ENCODE measurements around the gene RHBDL3. TPM values are rescaled to one million over a fixed set of nuclear protein-coding genes. Genes with fewer than 3 reads are reported as not detected.
A peak's percentile ranks its signal among the peaks of the same experiment; 100 is the strongest.

RHBDL3 gene
- total RNA-seq, 1 experiment from 2014 or later, result 2.9 TPM

DNA sequence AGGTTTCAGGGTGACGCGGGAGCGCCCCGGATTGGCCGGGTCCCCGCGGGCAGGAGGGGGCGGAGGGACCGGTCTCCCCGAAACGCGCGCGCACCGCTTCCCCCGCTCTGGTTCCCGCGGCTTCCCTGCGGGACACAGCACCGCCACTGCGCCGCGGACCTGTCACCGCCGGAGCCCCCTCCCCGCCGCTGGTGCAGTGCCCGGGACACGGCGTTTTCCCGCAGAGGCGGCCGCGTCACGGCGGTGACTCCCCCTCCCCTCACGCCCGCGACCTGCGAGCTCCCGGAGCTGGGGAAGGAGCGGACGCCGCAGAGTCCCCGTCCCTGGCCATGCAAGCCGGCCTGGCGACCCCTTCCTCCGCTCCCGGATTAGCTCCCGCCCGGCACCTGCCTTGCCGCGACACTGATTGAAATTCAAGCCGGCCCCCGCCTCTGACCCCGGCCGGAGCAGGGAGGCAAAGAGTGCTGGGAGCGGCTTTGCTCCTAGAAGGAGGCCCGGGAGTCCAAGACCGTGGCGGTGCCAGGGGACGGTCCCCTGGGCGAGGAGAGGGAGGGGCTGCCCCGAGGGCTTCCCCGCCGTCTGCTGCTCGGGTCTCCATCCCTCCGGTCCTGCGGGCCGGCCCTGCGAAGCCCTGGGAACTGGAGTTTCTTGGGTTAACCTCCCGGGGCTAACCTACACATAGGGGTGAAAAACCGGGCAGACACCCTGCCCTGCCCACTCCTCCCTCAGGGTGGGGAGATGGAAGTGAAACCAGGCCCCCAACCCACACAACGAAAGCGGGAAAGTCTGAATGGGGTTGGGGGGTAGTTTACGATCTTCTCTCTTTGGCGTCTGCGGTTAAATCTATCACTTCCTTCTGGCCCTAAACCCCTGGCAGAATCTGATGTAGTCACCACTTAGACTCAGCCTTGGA, 1.0 kb downstream of the RHBDL3 start:
- no peak for DNase-seq (ENCODE audit: low spot score)

DNA sequence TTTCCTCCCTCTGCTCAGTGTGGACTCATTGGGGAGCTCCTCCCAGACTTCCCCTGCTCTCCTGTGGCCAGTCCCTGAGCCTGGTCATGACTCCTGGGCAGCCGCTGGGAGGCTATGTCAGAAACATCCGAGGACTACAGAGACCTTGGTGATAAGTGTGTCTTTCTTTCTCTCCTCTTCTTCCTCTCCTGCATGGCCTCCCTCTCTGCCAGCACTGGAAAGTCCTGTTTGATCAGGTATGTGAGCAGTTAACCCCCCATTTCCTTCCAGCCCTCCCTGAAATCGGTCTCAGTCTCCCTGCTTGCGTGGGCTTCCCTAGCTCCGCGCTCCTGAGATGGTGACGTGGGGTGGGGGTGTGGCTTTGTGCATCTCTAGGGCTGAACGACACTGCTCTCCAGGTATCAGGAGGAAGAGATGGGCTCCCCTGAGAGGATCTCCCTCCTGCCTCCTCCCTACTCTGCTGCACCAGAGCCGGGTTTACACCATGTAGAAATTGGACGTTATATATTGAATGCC, 2.1 kb downstream of the RHBDL3 start:
- no peak for DNase-seq (ENCODE audit: low spot score)

DNA sequence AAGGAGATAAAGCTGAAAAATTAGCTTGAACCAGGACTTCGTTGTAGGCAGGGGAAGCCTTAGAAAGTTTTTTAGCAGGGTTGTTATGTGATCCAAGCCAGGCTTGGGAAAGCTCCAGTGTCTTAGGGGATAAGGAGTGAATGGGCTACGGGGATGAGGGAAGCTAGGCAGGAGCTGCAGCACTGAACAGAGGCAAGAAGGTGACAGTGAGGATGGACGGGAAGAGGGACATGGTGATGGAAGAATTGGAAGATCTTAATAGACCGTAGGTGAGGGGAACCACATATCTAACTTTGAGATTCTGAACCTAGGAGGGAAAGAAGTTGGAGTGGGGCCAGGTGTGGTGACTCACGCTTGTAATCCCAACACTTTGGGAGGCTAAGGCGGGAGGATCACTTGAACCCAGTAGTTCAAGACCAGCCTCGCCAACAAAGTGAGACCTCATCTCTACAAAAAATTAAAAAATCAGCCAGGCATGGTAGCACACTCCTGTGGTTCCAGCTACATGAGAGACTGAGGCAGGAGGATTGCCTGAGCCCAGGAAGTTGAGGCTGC, 3.2 kb downstream of the RHBDL3 start:
- DNase-seq (ENCODE audit: low spot score), result no peak

DNA sequence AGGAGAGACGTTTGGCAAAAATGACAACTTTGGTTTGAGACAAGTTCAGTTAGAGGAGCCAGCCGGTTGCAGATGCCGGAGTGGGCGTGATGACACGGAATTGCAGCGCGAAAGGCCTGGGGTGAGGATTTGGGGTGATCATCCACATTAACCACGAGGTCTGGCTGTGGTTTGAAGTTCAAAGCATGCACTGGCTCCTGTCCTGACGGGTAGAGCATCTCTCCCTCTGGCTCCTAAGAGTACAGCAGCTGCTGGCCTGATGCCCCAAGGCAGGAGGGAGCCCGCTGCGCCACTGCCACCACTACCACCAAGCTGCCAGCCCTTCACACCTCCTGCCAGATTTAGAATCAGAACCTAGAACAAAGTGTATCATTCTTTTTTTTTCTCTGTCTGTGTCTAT, 3.7 kb downstream of the RHBDL3 start:
- no peak for DNase-seq (ENCODE audit: low spot score)

DNA sequence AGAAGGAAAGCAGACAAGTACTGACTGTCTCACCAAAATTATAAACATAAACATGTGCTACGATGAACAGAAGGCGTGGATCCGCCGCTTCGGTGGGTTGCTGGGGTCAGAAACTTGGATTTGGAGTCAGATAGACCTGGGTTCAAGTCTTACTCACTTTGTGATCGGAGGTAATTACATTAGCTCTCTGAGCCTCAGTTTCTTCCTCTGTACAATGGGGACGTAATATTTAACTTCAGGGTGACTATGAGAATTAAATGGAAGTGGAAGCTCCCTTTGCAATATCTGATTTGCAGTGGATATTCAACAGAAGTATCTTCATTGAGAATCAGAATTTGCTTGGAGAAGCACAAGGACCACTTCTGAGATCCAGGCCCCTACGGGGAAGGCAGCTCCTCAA, 6.2 kb downstream of the RHBDL3 start:
- DNase-seq (ENCODE audit: low spot score), result no peak

DNA sequence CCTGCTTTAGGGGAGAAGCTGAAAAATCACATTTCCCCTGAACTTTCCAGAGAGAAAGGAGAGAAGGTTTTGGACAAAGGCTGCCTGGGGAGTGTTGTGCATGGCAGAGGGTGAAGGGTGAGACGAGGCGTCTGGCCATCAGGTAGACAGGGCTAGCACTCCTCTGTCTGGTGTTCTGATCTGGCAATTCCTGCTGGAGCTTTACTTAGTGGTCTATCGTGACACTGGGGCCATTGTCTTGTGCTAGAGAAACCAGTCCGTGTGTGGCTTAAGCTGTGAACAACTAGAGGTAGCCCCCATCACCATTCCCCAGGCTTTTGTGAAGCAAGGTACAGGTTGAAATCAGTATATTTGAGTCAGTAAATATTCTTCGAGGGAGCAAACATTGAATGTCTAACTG, 8.5 kb downstream of the RHBDL3 start:
- no peak for DNase-seq (ENCODE audit: low spot score)

DNA sequence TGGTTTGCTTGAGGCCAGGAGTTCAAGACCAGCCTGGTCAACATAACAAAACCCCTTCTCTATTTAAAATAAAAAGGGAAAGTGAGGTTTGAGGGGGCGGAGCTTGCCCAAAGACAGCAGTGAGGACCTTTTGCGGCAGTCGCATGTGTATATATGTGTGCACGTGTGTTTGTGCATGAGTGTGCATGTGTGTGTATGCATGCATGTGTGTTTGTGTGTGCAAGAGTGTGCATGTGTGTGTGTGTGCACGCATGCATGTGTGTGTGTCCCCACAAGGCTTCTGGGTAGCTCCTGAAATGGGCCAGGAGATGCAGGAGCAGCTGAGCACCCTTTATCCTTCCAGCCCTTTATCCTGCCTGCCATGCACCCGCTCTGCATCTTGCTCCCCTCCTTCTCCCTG, 9.0 kb downstream of the RHBDL3 start:
- no peak for DNase-seq (ENCODE audit: low spot score)

DNA sequence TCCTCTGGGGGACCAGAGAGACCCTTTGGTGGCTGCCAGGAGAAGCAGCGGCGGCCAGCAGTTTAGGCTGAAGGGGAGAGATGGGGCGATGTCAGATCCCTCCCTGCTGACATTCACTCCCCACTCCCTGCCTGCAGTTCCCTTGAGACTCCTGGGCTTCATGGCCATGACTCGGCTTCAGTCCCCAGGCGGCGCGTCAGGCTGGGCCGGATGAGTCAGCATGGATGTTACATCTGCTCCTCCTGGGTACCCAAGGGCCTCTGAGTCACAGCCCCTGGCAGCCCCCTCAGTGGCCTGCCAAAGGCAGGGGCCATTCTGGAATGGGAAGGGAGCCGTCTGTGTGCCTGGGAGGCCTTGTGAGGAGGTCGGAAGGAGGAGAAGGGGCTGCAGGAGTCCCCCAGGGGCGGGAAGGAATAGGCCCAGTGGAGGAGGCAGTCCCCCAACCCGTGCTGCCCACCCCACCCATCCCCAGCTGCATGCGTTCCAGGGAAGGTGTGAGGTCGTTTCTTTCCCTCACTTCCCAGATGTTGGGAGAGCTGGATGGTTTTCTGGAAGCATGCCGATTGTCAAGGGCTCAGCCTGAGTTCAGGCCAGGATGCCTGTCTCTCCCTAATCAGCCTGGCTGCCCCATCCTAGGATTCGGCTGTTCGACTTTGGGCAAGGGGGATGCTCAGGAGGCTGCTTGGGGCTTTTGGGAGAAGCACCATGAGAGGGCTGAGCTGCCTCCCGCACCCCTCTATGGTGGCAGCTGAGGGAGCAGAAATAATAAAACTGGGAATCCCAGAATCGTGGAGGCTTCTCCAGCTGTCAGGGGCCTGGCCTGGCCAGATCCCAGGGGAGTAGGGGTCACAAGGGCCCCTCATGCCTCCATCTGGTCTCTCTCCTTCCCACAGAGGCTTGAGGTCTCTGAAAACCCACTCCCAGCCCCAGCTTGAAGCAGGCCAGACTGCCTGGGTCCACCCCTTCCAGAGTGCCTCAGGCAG, 9.7 kb downstream of the RHBDL3 start:
- peak; percentile 88 for DNase-seq (ENCODE audit: low spot score)

DNA sequence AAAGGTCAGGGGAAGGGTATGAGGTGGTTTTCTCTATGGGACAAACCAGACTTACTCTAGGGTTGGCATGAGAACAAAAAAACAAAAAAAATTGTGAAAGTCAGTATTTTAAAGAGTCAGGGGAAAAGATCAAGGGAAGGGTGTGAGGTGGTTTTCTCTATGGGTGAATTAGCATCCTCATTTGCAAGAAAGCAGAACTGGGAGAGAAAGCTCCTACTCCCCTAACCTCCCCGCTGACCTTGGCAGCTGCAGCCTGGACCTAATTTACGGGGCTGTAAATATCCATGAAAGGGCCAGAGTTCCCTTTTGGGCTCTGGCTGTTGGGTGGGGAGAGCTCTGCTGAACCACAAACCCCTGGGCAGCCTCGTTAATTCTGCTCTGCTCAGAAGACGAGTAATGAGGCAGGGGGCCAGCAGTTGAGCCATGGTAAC, 10.6 kb downstream of the RHBDL3 start:
- DNase-seq (ENCODE audit: low spot score), result no peak

DNA sequence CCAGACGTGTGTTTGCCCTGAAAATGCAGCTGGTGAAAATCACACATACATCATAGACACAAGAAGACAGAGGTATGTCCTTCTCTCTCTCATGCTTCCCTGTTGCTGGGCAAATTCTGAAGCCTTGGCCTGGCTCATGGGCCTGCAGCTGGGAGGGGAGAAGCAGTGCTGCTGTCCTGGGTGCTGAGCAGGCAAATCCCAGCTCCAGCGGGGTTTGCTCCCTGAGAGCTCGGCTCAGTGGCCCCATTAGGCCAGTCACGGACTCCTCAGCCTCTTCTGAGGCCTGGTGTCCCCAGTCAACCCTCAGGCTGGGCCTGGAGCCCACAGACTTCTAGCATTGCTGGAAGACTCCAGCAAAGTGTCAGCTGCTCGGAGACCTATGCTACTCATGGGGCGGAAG, 11.7 kb downstream of the RHBDL3 start:
- DNase-seq (ENCODE audit: low spot score), result no peak

DNA sequence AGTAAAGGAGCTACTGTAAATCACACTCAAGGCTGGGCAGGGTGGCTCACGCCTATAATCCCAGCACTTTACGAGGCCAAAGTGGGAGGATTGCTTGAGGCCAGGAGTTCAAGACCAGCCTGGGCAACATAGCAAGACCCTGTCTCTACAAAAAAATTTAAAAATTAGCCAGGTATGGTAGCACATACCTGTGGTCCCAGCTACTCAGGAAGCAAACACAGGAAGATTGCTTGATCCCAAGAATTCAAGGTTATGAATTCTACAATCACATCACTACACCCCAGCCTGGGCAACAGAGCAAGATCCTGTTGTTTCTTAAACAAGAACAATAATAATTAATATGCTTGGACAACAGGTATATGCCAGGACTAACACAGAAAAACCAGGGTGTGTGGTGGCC, 13.2 kb downstream of the RHBDL3 start:
- DNase-seq (ENCODE audit: low spot score), result no peak

DNA sequence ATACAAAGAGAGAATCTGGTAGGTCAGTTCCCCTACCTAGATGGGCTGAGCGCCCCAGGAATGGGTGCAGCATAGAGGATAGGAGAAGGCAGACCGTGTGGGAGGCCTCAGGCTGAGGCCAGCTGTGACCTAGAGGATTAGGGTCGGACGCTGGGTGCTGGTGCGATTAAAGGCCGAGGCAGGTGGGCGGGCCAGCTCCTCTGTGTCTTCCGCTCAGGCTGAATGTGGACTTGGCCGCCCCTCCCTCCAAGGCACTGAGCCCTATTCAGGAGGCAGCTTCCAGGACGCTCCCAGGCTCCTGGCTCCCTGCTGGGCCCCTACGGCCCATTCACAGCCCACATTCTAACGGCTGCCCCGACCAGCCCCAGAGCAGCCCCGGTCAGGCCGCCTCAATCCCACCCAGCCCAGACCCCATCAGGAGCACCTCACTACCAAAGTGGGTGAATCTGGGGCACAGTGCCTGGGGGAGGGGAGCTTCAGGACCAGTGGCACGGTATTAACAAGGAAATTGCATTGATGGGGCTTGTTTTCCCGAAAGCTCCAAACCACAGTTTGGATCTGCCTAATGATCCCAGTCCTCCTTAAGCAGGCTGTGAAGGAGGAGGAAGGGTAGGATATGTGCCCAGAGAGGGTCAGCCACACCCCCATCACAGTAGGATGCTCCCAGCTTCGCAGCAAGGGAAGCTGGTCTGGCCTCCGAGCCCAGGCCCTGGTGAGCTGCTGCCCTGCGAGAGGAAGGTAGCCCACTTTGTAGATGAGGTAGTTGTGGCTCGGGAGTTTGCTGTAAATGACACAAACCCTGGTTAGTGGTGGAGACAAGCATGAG, 14.5 kb downstream of the RHBDL3 start:
- DNase-seq (ENCODE audit: low spot score), result no peak

DNA sequence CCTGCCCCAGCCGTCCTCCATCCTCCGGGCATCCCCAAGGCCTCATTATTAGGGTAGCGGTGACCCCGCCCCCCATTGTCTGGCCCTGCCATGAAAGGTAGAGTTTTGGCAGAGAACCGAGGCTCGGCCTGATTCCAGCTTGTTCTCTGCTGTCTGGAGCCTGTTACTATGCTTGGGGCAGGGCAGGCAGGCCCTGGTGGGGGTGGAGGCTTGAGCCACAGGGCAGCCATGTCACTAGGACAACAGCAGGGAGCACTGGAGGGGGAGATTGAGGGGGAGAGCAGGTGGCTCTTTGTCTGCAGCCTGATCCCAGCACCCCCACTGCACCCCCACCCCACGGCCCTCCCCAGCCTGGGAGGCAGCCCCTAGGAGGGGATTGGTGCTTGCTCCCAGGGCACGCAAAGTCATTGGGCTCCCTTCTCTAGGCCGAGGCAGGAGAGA, 15.4 kb downstream of the RHBDL3 start:
- DNase-seq (ENCODE audit: low spot score), result no peak

DNA sequence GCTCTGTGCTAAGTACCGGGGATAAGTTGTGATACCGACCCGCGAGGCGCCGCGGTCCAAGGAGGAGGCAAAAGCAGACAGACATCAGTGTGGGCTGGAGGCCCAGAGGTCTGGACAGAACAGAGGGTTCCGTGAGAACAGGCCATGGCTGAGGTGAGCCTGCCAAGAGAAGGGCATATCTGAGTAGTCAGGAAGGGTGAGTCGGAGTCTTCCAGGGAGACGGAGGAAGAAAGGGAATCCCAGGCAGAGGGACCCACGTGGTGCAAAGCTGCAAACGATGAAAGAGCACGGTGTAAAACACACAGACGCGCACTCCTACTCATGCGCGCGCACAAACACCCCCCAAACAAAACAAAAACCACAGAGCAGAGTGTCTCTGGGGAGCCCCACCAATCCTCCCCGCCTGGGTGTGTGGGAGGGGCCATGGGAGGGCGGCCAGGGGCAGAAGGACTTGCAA, 18.1 kb downstream of the RHBDL3 start:
- no peak for DNase-seq (ENCODE audit: low spot score)

DNA sequence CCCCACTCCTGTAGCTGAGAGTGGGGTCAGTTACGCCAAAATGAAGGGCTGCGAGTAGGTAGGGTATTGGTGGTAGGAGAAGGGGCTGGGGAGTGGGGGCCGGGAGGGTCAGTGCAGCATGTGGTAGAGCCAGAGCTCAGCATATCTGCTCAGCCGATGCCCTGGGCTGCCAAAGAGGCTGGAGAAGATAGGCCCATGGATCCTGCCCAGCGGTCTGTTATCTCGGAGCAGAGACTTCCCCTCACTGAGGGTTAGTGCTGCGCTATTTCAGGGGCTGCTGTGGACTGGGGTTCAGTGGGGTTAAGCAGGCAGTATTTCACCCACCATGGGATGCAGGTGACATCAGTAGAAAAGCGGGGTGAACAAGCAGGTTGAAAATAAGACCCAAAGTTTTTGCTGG, 19.7 kb downstream of the RHBDL3 start:
- DNase-seq (ENCODE audit: low spot score), result no peak

DNA sequence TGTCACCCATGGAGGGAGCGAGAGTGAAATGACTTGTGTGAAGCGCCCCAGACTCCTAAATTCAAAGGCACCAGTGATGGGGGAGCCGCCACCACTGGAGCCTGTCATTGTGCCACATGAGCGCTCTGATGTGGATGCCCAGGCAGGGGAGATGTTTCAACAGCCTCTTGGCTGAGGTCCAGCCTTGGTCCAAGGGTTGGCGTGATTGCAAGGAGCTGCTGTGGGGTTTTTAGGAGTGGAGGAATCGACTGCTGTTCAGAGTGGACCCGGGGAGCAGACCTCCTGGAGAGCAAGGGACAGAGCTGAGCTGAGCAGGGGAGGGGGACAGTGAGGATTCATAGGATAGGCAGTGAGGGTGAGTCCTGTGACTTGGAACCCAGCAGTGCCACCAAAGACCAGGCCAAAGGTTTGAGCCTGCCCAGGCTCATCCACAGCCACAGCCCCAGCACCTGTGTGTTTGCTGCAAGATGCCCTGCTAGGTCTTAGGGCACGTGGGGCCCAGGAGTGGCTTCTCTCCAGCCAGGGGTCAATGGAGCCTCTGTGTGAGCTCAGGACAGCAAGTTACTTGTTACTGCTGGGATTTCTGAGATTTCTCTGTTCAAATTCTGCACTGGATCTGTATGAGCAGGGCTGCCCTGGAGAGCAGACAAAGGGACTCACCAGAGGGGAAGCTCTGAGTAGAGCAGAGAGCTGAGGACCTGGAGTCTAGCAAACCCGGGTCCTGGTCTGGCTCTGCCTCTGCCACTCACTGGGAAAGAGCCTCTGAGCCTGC, 20.3 kb downstream of the RHBDL3 start:
- DNase-seq (ENCODE audit: low spot score), result no peak

DNA sequence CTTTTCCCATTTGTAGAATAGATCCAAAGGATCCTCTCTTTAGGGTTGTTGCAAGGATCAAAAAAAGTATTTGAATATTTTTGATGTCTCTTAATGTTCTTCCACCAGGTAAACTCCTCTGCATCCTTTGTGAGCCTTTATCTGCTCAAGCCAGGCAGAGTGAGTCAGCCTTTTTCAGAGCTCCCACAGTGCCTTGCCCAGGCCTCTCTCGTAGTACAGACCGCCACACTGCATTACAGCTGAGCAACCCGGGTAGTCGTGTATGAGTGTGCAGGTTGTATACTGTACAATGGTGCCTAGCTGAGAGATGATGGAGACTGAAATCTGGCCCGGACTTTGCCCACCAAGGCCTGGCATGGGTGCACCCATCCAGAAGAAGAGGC, 20.9 kb downstream of the RHBDL3 start:
- no peak for DNase-seq (ENCODE audit: low spot score)

DNA sequence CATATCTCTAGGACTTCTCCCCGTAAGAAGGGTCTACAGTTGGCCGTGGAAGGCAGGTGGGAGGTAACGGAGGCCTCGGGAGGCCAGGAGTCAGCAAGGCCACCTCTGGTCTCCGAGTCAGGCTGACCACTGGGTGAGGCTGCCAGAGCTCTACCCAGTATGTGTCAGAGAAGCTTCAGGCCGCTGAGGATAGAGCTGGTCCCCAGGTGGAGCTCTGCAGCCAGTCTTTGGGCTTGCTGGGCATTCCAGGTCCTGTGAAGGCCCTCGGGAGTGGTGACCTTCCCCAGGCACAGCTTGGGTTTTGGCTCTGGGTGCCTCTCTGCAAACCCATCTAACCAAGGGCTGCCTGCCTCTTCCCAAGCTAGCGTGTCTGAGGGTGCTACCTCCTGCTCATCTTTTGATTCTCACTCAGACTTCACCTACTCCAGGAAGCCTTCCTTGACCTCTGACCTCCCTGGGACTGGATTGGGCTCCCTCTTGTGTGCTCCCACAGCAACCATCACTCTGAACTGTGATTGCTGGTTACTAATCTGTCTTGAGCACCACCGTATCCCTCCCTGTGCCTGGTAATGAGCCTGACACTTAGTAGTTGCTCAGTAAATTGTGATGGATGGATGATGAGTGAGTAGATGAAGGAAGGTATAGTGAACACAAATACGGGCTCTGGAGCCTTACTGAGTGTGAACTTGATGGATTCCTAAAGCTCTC, 22.3 kb downstream of the RHBDL3 start:
- no peak for DNase-seq (ENCODE audit: low spot score)

DNA sequence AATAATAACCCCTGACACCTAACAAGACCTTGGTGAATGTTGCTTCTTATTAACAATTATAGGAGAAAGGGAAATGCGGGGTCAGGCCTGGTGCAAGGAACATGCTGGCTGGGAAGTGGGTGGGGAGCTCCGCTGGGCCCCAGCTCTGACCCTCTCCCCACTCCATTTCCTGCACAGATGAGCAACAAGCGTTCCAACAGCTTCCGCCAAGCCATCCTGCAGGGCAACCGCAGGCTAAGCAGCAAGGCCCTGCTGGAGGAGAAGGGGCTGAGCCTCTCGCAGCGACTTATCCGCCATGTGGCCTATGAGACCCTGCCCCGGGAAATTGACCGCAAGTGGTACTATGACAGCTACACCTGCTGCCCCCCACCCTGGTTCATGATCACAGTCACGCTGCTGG, 23.0 kb downstream of the RHBDL3 start:
- DNase-seq (ENCODE audit: low spot score), result no peak

Measured in H4 (cell line).